ENCODE data around the gene PREP. TPM values are rescaled to one million over a fixed set of nuclear protein-coding genes. Genes with fewer than 3 reads are reported as not detected.

The PREP gene
- total RNA-seq, 5 donors from 2014 or later (not counting 1 experiment from before 2014, with no cell fraction given), result 27.4 to 34.0 (median 30.7) TPM

DNA sequence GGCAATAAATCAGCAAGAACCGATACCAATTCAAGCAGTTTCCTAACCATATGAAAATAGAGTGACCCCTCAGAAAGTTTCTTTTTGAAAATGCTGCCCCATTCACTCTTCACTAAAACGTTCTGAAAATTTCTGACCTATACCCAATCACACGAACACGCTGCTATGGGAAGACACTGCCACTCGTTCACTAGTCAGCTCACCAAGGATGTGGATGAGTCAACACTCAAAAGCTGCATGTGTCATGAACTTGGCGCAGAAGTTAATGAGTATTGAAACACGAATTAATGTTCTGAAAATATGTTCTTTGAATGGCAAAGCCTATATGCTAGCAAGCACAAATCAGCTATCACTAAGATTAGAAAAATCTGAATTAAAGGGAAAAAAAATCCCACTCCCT, 84.2 kb downstream of the PREP start:
- ChIA-PET CTCF (interaction anchor here in 1 of 2 donors (0.6 kb wide), 2 partner anchors 120 to 175 kb away, joined by 4 read pairs; no protein-coding TSS in a partner anchor), POLR2A (no interaction called here)
- no peaks in the 10 kb centered on the region for H3K4me1 Mint-ChIP-seq
- no peak overlapping the region for H3K4me3 Mint-ChIP-seq
- Histone ChIP-seq H3K9me3 (no peaks in the 10 kb centered on the region), H3K4me3 (ENCODE audit: control insufficient read depth in 1 of 2, extremely low read depth in 1 of 2, low read length in 1 of 2) (no peak overlapping the region), H3K27me3 (replicated peaks in 1 of 2; ENCODE audit: control insufficient read depth in 2 of 2, extremely low read depth in 1 of 2, insufficient read depth in 2 of 2, low read length in 1 of 2) (no peaks in the 10 kb centered on the region), H3K36me3 (ENCODE audit: control insufficient read depth in 2 of 2, extremely low read depth in 1 of 2, insufficient read depth in 1 of 2, low read length in 1 of 2) (peaks cover 4 to 56% of the 10 kb centered on the region in 2 donors), H3K27ac (ENCODE audit: low read length) (no peak overlapping the region), H3K4me1 (ENCODE audit: control insufficient read depth in 1 of 2, extremely low read depth in 1 of 2, insufficient read depth in 2 of 2, low read length in 2 of 2) (no peaks in the 10 kb centered on the region)
- peaks cover 57% of the 10 kb centered on the region for H3K36me3 Mint-ChIP-seq
- H3K27me3 Mint-ChIP-seq, result no peaks in the 10 kb centered on the region
- H3K9me3 Mint-ChIP-seq, result no peaks in the 10 kb centered on the region
- WGBS (ENCODE audit: insufficient coverage), result 83% methylated on average over 2 of the region's 7 CpGs
- DNase-seq, result no peak
- ATAC-seq (replicated peaks in 1 of 4), result no peak
- H3K27ac Mint-ChIP-seq, result no peak overlapping the region

DNA sequence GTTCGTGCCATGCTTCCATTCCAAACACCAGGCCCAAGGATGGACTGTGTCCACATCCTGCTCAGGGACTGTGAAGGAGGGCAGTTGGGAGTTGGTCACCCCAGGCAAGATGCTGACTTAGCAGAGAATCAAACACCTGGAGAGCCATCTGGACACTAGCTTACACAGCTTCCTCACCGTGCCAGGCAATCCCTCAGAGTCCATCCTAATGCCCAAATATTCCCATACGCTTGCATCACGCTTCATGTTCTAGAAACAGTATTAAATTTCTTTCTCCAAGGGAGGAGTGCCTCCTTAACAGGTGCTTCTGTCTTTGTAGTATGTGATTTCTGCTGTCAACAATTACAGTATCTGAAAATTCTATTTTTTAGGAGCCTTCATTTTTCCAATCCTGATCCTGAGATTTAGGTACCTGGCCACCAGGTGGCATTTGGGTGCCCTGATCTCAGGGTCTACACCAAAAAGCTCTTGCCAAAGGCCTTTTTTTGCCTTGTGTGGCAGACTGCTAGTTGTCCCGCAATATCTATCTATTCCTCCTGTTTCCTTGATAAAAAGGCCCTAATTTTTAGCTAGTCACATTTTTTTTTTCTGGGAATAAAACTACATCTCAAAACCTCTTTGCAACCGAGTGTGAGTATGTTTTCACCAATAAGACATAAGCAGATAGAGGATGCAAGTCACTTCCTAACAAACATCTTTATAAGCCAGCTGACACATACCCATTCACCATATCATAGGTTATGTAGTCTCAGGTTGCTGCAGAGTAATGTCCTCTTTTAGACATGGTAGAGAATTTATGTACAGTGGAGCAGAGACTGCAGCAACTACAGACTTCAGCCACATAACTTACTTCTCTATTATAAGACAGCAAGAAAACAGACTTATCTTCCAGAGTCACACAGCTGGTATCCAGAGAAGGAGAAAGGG, 85.0 kb downstream of the PREP start:
- no peaks in the 10 kb centered on the region for H3K9me3 Mint-ChIP-seq
- H3K36me3 ChIP-seq (ENCODE audit: control insufficient read depth in 2 of 2, extremely low read depth in 1 of 2, insufficient read depth in 1 of 2, low read length in 1 of 2), result peaks cover 0 to 56% of the 10 kb centered on the region in 2 donors
- no peaks in the 10 kb centered on the region for H3K4me1 Mint-ChIP-seq
- H3K27ac ChIP-seq (ENCODE audit: low read length), result no peak overlapping the region
- POLR2A ChIA-PET, result no interaction called here
- no peaks in the 10 kb centered on the region for H3K27me3 ChIP-seq (replicated peaks in 1 of 2; ENCODE audit: control insufficient read depth in 2 of 2, extremely low read depth in 1 of 2, insufficient read depth in 2 of 2, low read length in 1 of 2)
- peaks cover 55% of the 10 kb centered on the region for H3K36me3 Mint-ChIP-seq
- H3K4me1 ChIP-seq (ENCODE audit: control insufficient read depth in 1 of 2, extremely low read depth in 1 of 2, insufficient read depth in 2 of 2, low read length in 2 of 2), result no peaks in the 10 kb centered on the region
- no peak overlapping the region for H3K4me3 Mint-ChIP-seq
- H3K9me3 ChIP-seq, result no peaks in the 10 kb centered on the region
- no peak overlapping the region for H3K4me3 ChIP-seq (ENCODE audit: control insufficient read depth in 1 of 2, extremely low read depth in 1 of 2, low read length in 1 of 2)
- no peaks in the 10 kb centered on the region for H3K27me3 Mint-ChIP-seq
- CTCF ChIA-PET, result interaction anchor here (0.5 to 0.7 kb wide), 6 partner anchors 44 to 175 kb away, joined by 3 to 7 read pairs (median 4); no protein-coding TSS in a partner anchor
- ATAC-seq (replicated peaks in 1 of 4) (no peak), DNase-seq (peak in 3 of 35 experiments; percentile 0 to 21 (median 1))
- no peak overlapping the region for H3K27ac Mint-ChIP-seq
- WGBS (ENCODE audit: insufficient coverage), result no CpG with 5 or more reads among the region's 6 CpGs

- Histone ChIP-seq H3K27ac (ENCODE audit: low read length) (no peak overlapping the region), H3K9me3 (no peaks in the 10 kb centered on the region), H3K27me3 (replicated peaks in 1 of 2; ENCODE audit: control insufficient read depth in 2 of 2, extremely low read depth in 1 of 2, insufficient read depth in 2 of 2, low read length in 1 of 2) (no peaks in the 10 kb centered on the region), H3K4me3 (ENCODE audit: control insufficient read depth in 1 of 2, extremely low read depth in 1 of 2, low read length in 1 of 2) (no peak overlapping the region), H3K4me1 (ENCODE audit: control insufficient read depth in 1 of 2, extremely low read depth in 1 of 2, insufficient read depth in 2 of 2, low read length in 2 of 2) (no peaks in the 10 kb centered on the region), H3K36me3 (ENCODE audit: control insufficient read depth in 2 of 2, extremely low read depth in 1 of 2, insufficient read depth in 1 of 2, low read length in 1 of 2) (peaks cover 11 to 49% of the 10 kb centered on the region in 2 donors)
- ATAC-seq (replicated peaks in 1 of 4) (no peak), DNase-seq (no peak)
- no peak overlapping the region for H3K4me3 Mint-ChIP-seq
- ChIA-PET POLR2A (no interaction called here), CTCF (no interaction called here)
- no peaks in the 10 kb centered on the region for H3K27me3 Mint-ChIP-seq
- H3K4me1 Mint-ChIP-seq, result no peaks in the 10 kb centered on the region
- no peak overlapping the region for H3K27ac Mint-ChIP-seq
- WGBS (ENCODE audit: insufficient coverage), result no CpG with 5 or more reads among the region's 4 CpGs
- H3K36me3 Mint-ChIP-seq, result peaks cover 52% of the 10 kb centered on the region
- H3K9me3 Mint-ChIP-seq, result no peaks in the 10 kb centered on the region
Measured at GRCh38 chr6:105313211-105313610, 89.7 kb downstream of the PREP start.

GRCh38 chr6:105310947-105311346, 91.9 kb downstream of the PREP start:
- Mint-ChIP-seq H3K36me3 (peaks cover 47% of the 10 kb centered on the region), H3K4me1 (no peaks in the 10 kb centered on the region), H3K27ac (no peak overlapping the region), H3K4me3 (no peak overlapping the region), H3K9me3 (no peaks in the 10 kb centered on the region), H3K27me3 (no peaks in the 10 kb centered on the region)
- Histone ChIP-seq H3K27ac (ENCODE audit: low read length) (no peak overlapping the region), H3K9me3 (no peaks in the 10 kb centered on the region), H3K36me3 (ENCODE audit: control insufficient read depth in 2 of 2, extremely low read depth in 1 of 2, insufficient read depth in 1 of 2, low read length in 1 of 2) (peaks cover 11 to 48% of the 10 kb centered on the region in 2 donors), H3K27me3 (replicated peaks in 1 of 2; ENCODE audit: control insufficient read depth in 2 of 2, extremely low read depth in 1 of 2, insufficient read depth in 2 of 2, low read length in 1 of 2) (no peaks in the 10 kb centered on the region), H3K4me1 (ENCODE audit: control insufficient read depth in 1 of 2, extremely low read depth in 1 of 2, insufficient read depth in 2 of 2, low read length in 2 of 2) (no peaks in the 10 kb centered on the region), H3K4me3 (ENCODE audit: control insufficient read depth in 1 of 2, extremely low read depth in 1 of 2, low read length in 1 of 2) (no peak overlapping the region)
- DNase-seq (no peak), ATAC-seq (replicated peaks in 1 of 4) (no peak)
- CTCF ChIA-PET, result no interaction called here
- 100% methylated on average over 3 of the region's 3 CpGs for WGBS (ENCODE audit: insufficient coverage)
- POLR2A ChIA-PET, result no interaction called here

GRCh38 chr6:105310371-105310770, 92.5 kb downstream of the PREP start:
- Histone ChIP-seq H3K27me3 (replicated peaks in 1 of 2; ENCODE audit: control insufficient read depth in 2 of 2, extremely low read depth in 1 of 2, insufficient read depth in 2 of 2, low read length in 1 of 2) (no peaks in the 10 kb centered on the region), H3K4me3 (ENCODE audit: control insufficient read depth in 1 of 2, extremely low read depth in 1 of 2, low read length in 1 of 2) (no peak overlapping the region), H3K4me1 (ENCODE audit: control insufficient read depth in 1 of 2, extremely low read depth in 1 of 2, insufficient read depth in 2 of 2, low read length in 2 of 2) (no peaks in the 10 kb centered on the region), H3K27ac (ENCODE audit: low read length) (no peak overlapping the region), H3K9me3 (no peaks in the 10 kb centered on the region), H3K36me3 (ENCODE audit: control insufficient read depth in 2 of 2, extremely low read depth in 1 of 2, insufficient read depth in 1 of 2, low read length in 1 of 2) (peaks cover 11 to 44% of the 10 kb centered on the region in 2 donors)
- Mint-ChIP-seq H3K36me3 (peaks cover 44% of the 10 kb centered on the region), H3K27me3 (no peaks in the 10 kb centered on the region), H3K4me1 (no peaks in the 10 kb centered on the region), H3K9me3 (no peaks in the 10 kb centered on the region), H3K27ac (no peak overlapping the region), H3K4me3 (no peak overlapping the region)
- 88% methylated on average over 1 of the region's 1 CpG for WGBS (ENCODE audit: insufficient coverage)
- no peak for ATAC-seq (replicated peaks in 1 of 4)
- POLR2A ChIA-PET, result no interaction called here
- CTCF ChIA-PET, result no interaction called here
- no peak for DNase-seq

GRCh38 chr6:105308840-105309239, 94.0 kb downstream of the PREP start:
- WGBS (ENCODE audit: insufficient coverage), result 98% methylated on average over 5 of the region's 5 CpGs
- no peaks in the 10 kb centered on the region for H3K27me3 ChIP-seq (replicated peaks in 1 of 2; ENCODE audit: control insufficient read depth in 2 of 2, extremely low read depth in 1 of 2, insufficient read depth in 2 of 2, low read length in 1 of 2)
- H3K36me3 ChIP-seq (ENCODE audit: control insufficient read depth in 2 of 2, extremely low read depth in 1 of 2, insufficient read depth in 1 of 2, low read length in 1 of 2), result peaks cover 11 to 40% of the 10 kb centered on the region in 2 donors
- Mint-ChIP-seq H3K27me3 (no peaks in the 10 kb centered on the region), H3K4me1 (no peaks in the 10 kb centered on the region), H3K27ac (no peak overlapping the region), H3K9me3 (no peaks in the 10 kb centered on the region), H3K4me3 (no peak overlapping the region), H3K36me3 (peaks cover 41% of the 10 kb centered on the region)
- ATAC-seq (replicated peaks in 1 of 4), result no peak
- H3K9me3 ChIP-seq, result no peaks in the 10 kb centered on the region
- ChIA-PET CTCF (no interaction called here), POLR2A (no interaction called here)
- no peak overlapping the region for H3K4me3 ChIP-seq (ENCODE audit: control insufficient read depth in 1 of 2, extremely low read depth in 1 of 2, low read length in 1 of 2)
- no peak for DNase-seq
- no peaks in the 10 kb centered on the region for H3K4me1 ChIP-seq (ENCODE audit: control insufficient read depth in 1 of 2, extremely low read depth in 1 of 2, insufficient read depth in 2 of 2, low read length in 2 of 2)
- H3K27ac ChIP-seq (ENCODE audit: low read length), result no peak overlapping the region
